ENCODE data around the gene LMTK2.

LMTK2 gene

DNA sequence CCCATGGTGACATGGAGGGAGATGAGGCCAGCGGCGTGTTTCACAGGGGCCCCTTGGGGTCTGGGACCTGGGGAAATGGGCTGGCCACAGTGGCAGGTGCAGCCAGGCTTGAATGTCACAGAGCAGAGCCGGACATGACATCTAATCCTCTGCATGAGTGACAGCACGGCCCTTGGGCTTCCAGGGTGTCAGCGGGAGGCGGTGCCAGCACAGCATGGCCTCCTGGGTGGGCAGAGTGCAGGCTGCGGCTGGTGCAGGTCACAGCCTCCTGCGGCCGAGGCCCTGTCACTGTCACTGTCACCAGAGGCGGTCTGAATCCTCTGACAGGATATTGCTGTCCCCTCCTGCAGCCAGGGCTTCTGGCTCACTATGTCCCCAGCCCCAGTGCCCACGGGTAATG lies 122.8 kb downstream of the LMTK2 start:
- TF ChIP-seq, protein P1, sequence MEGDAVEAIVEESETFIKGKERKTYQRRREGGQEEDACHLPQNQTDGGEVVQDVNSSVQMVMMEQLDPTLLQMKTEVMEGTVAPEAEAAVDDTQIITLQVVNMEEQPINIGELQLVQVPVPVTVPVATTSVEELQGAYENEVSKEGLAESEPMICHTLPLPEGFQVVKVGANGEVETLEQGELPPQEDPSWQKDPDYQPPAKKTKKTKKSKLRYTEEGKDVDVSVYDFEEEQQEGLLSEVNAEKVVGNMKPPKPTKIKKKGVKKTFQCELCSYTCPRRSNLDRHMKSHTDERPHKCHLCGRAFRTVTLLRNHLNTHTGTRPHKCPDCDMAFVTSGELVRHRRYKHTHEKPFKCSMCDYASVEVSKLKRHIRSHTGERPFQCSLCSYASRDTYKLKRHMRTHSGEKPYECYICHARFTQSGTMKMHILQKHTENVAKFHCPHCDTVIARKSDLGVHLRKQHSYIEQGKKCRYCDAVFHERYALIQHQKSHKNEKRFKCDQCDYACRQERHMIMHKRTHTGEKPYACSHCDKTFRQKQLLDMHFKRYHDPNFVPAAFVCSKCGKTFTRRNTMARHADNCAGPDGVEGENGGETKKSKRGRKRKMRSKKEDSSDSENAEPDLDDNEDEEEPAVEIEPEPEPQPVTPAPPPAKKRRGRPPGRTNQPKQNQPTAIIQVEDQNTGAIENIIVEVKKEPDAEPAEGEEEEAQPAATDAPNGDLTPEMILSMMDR (IDR thresholded peaks at IDR 0.05; ENCODE audit: control insufficient read depth, extremely low read depth, insufficient read depth): no peak
- DNase-seq (ENCODE audit: low read depth): no peak
- H3K4me3 ChIP-seq (ENCODE audit: low read depth, low read length): no peak overlapping the region

DNA sequence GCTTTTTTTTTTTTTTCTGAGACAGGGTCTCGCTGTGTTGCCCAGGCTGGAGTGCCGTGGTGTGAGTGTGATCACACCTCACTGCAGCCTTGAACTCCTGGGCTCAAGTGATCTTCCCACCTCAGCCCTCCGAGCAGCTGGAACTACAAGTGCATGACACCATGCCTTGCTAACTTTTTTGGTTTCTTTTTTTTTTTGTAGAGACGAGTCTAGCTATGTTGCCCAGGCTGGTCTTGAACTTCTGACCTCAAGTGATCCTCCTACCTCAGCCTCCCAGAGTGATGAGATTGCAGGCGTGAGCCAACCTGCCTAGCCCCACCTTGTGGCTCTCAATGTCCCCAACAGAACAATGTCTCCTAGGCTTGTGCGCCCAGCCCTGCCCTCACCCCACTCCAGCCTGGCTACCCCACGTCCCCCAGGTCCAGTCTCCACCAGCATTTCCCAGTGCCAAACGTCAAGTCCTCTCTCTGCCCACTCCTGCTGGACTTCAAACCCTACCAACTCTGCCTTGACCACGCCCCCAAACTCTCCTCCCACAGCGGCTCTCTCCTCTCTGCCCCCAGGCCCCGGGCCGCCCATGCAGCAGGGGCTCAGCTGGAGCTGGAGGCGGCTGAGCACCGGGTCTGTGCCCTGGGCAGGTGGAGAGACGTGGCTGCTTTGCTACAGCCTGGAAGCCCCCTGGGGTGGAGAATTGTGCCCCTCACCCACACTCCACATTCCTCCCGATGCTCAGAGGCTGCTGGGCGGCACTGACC lies 123.5 kb downstream of the LMTK2 start:
- TF ChIP-seq, protein P1 (IDR thresholded peaks at IDR 0.05; ENCODE audit: control insufficient read depth, extremely low read depth, insufficient read depth): no peak
- no peak overlapping the region for H3K4me3 ChIP-seq (ENCODE audit: low read depth, low read length)
- DNase-seq (ENCODE audit: low read depth): no peak

DNA sequence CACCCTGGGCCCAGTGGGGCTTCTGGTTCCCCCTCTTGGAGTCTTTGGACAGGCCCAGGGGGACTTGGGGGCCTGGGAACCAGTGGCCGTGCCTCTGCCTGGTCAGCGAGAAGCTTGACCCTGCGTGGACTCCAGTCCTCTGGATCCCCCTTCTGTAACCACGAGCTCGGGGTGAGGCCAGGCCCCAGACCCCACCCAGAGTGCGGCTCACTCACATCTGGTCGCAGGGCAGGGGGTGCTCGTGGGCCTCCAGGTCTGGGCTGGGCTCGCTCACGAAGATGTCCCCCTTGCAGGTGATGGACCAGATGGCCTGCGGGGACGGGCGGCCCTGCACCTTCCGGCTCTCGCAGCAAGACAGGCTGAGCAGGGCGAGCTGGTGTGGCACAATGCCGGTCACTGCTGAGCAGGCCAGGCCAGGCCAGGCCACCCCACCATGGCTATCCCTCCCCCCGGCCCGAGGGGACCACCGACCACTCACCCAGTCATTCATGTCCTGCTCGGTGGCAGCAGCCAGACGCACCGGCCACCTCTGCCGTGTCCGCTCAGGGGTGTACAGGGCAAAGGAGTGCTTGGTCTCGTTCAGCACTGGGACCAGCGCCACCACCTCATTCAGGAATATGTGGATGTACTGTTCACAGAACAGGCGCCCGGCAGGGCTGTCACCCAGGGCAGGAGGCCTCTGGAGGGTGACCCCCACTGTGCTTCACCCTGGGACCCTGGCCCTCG lies 124.2 kb downstream of the LMTK2 start:
- TF ChIP-seq, protein P1 (IDR thresholded peaks at IDR 0.05; ENCODE audit: control insufficient read depth, extremely low read depth, insufficient read depth): no peak
- no peak for DNase-seq (ENCODE audit: low read depth)
- H3K4me3 ChIP-seq (ENCODE audit: low read depth, low read length): no peak overlapping the region

DNA sequence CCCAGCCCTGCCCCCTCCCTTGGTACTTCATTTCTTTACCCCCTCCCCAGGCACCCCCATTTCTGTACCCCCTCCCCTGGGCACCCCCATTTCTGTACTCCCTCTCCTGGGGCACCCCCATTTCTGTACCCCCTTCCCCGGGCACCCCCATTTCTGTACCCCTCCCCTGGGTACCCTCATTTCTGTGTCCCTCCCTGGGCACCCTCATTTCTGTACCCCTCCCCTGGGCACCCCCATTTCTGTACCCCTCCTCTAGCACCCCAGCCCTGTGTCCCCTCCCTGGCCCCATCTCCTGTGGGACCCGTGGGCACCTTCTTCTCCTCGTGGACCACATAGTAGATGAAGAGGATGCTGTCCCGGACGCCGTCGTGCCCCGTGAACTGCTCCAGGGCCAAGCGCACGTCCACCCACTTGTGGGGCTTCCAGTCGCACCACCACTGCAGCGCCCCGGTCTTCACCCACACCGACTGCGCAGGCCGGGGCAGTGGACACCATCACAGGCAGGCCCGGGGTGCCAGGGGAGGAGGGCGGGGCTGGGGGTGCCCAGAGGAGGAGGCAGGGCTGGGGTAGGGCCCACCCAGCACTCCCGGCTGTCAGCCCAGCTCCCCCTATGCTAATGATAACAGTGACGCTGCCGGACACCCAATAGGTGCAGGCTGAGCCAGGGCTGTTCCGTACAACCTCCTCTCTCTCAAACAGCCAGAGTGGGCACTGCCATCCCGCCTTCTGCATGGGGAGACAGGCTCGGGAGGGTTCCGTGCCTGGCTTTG lies 125.0 kb downstream of the LMTK2 start:
- H3K4me3 ChIP-seq (ENCODE audit: low read depth, low read length): no peak overlapping the region
- DNase-seq (ENCODE audit: low read depth): no peak
- TF ChIP-seq, protein P1 (IDR thresholded peaks at IDR 0.05; ENCODE audit: control insufficient read depth, extremely low read depth, insufficient read depth): no peak

DNA sequence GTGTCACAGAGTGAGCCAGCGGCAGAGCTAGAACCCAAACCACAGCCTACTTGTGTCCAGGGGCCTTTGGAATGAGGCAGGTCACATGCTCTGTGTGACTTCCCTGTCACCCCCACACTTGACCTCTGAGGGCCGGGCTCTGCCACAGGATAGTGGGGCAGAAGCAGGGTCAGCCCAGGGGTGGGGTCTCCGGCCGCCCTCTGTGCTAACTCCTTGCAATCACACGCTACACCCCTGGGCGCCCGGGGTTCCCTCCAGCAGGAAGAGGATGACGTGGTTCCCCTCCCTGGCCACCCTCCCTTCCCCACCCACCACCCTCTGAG lies 125.6 kb downstream of the LMTK2 start:
- TF ChIP-seq, protein P1 (IDR thresholded peaks at IDR 0.05; ENCODE audit: control insufficient read depth, extremely low read depth, insufficient read depth): no peak
- no peak for DNase-seq (ENCODE audit: low read depth)
- no peak overlapping the region for H3K4me3 ChIP-seq (ENCODE audit: low read depth, low read length)

DNA sequence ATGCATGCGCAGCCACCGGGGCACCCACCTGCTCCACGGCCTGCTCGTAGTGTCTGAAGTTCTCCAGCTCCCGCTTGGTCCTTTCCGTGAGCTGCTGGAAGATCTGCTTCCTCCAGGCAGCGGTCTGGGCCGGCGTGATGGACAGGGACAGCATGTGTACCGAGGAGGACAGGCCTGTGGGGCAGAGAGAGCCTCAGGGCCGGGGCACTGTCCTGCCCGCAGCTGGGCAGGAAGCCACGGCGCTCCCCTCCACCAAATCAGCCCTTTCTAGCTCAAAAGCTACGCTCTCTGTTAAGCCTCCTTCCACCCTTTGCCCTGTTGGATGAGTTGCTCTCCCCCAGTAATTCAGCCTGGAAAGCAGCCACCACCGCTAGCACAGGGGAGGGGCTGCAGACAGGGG lies 126.1 kb downstream of the LMTK2 start:
- TF ChIP-seq, protein P1 (IDR thresholded peaks at IDR 0.05; ENCODE audit: control insufficient read depth, extremely low read depth, insufficient read depth): no peak
- DNase-seq (ENCODE audit: low read depth): no peak
- H3K4me3 ChIP-seq (ENCODE audit: low read depth, low read length): no peak overlapping the region
